Right cardiac atrium (tissue), 5 donors: ENCODE measurements around the gene LINGO4. TPM values are rescaled to one million over a fixed set of nuclear protein-coding genes. Genes with fewer than 3 reads are reported as not detected.

Source experiments
- ATAC-seq, 2 donors: fragments of 200-7000 bp; cut with Tn5 transposase; one replicate each; pipeline versions ENCODE4 v1.8.0 to v1.9.1; 2020; ENCODE audit warnings: moderate library complexity in 2 of 2, mild to moderate bottlenecking in 1 of 2
- DNase-seq, 3 donors: peaks; one replicate each; pipeline ENCODE4 v3.0.0-alpha.2; 2020
- H3K27ac ChIP-seq: one replicate; pipeline ENCODE4 v1.5.1; 2013; ENCODE audit warnings: mild to moderate bottlenecking, low read length, control low read depth, moderate library complexity
- H3K27me3 ChIP-seq: one replicate; pipeline ENCODE4 v1.6.1; 2013; ENCODE audit not compliant: control insufficient read depth, insufficient read depth
- H3K4me1 ChIP-seq: one replicate; pipeline ENCODE4 v1.6.1; 2013; ENCODE audit warnings: low read length; ENCODE audit not compliant: control insufficient read depth, insufficient read depth
- H3K4me3 ChIP-seq: one replicate; pipeline ENCODE4 v1.5.1; 2013; ENCODE audit warnings: low read length, control low read depth
- H3K9me3 ChIP-seq: one replicate; pipeline ENCODE4 v1.6.1; 2013; ENCODE audit warnings: low read length; ENCODE audit not compliant: control insufficient read depth
- WGBS: extraction: QIAGEN DNeasy Blood & Tissue Kit; methylation state at CpG from one replicate; pipeline ENCODE4 v1.1.7; 2013; 5-methylcytosine and 5-hydroxymethylcytosine counted together
- intact Hi-C, 4 donors: fragments of 100-400 bp; cut with DNase I; formaldehyde crosslinking; loops; one replicate each; pipeline versions ENCODE4 v1.11.0 to v1.14.0; 2022 to 2023
- polyA plus RNA-seq: library from polyadenylated mRNA; stranded (reverse); fragments of 200-250 nt; gene quantifications from one replicate; pipeline ENCODE4 v1.2.3, GENCODE V29; 2013
- total RNA-seq, 4 donors: library from RNA; stranded (reverse); fragmentation: NEBNext Ultra II Directional; extraction: Animal tissue kit (Norgen Biotek cat#: 25700); gene quantifications; one replicate each; pipeline ENCODE4 v1.2.1, GENCODE V29; 2021
- donor health status: healthy with polysubstance abuse.
- donor health status: DM: no; HTN: yes; CAD: no.
- donor health status: DM: no; HTN: no; CAD: no.
- donor health status: DM: no; HTN: yes; CAD: no; lungs with severe emphysema.
- donor health status: DM: yes; HTN: yes; CAD: no.

LINGO4 gene
- total and polyA plus RNA-seq, 5 donors: 0.09 to 0.37 (median 0.30) TPM; not detected in 1

DNA sequence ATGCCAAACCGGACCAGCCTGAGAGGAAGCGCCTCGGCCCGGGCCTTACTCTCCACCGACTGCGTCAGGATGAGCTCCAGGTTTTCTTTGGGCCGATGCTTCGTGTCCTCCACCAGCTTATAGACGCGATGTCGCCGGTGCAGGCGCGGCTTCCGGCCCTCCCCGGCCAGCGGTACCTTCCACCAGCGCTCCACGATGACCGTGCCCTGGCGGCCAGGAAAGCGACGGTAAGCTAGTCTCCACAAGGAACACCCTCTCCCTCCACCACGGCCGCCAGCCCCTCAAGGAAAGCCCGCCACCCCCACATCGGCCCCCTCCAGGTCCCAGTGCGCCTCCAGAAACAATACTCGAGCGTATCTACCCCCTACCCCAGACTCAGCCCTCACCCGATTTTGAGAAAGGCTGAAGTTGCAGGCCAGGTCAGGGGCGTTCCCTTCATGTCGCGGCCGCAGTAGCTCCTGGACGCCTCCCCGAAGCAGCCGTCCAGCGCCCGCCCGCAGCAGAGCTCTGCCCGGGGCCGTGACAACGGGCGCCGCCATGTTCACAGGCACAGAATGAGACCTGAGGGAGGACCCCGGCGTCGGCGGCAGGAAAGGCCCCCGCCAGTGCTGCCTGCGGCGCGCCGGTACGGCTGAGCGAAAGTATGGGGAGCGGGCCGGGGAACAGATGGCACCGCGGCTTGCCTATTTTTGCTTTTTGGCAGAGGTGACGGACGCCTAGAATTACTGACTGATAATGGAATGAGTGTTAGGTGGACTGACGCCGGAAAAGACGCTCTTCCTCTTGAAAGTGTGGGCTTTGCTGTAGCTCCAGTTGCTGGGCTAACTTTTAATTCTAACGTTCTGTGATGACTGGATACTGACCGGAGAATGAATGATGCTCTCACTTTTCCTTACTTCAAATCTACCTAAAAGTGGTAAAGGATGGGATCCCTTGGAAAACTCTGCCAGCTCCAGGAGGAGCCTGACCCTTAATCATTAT, 42.0 kb downstream of the LINGO4 start, which contains the start of gene MRPL9:
TSS of gene MRPL9 (minus strand) at position 556 of the 981 bp plus-strand sequence. CDS start at position 539, 17 bp downstream.
- Histone ChIP-seq H3K9me3 (no peaks in the 10 kb centered on the region), H3K27me3 (no peaks in the 10 kb centered on the region), H3K27ac (peak within 1 kb of the TSS; percentile 76), H3K4me1 (peaks cover 1% of the 10 kb centered on the region), H3K4me3 (peak within 1 kb of the TSS; percentile 93)
- intact Hi-C loops: no loop called here
- WGBS: under 1% methylated on average over 68 of the region's 68 CpGs
- ATAC-seq: peak; percentile 99
- peak; percentile 84 to 94 (median 94) for DNase-seq

GRCh38 chr1:151760597-151761385, 44.4 kb downstream of the LINGO4 start:
- intact Hi-C loops: no loop called here
- no peak for ATAC-seq
- H3K27me3 ChIP-seq: no peaks in the 10 kb centered on the region
- no peaks in the 10 kb centered on the region for H3K9me3 ChIP-seq
- H3K4me1 ChIP-seq: no peaks in the 10 kb centered on the region
- no peak overlapping the region for H3K4me3 ChIP-seq
- WGBS: 95% methylated on average over 7 of the region's 7 CpGs
- DNase-seq: no peak
- no peak overlapping the region for H3K27ac ChIP-seq

DNA sequence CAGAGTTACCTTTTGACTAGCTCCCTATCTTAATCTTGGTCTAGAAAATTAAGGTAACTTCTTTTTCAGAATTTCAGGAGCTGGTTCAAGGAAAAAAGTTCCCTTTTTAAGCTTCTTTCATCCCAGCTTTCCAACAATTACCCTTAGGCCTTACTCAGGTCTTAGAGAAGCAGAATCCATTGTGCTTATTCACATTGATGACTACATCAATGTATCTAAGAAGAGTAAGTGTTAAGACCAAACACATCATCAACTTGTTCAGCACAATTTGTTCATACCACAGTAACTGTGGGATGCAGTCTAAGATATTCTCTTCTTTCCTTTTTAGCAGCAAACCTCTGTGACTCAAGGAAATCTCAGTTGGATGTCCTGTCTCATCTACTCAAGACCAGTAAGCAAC, 46.0 kb downstream of the LINGO4 start:
- Histone ChIP-seq H3K27ac (no peak overlapping the region), H3K9me3 (no peaks in the 10 kb centered on the region), H3K4me1 (no peaks in the 10 kb centered on the region), H3K4me3 (no peak overlapping the region), H3K27me3 (no peaks in the 10 kb centered on the region)
- DNase-seq (no peak), ATAC-seq (no peak)
- intact Hi-C loops: no loop called here

DNA sequence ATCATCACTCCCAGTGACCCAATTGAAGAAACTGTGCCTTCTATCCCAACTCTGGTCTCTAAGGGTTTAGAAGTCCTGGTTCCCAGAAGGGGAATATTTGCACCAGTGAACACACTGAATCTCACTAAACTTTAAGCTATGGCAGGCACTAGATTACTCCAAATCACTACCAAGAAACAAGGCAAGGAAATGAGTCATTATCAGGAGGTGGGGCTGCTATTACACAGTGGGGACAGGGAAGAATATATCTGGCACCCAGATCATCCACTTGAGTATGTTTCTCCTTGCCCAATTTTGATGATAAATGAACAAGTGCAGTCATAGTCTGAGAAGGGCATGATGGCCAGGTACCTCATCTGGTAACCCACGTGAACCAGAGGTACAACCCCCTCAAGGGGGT, 48.9 kb downstream of the LINGO4 start:
- H3K27ac ChIP-seq: no peak overlapping the region
- no peaks in the 10 kb centered on the region for H3K9me3 ChIP-seq
- intact Hi-C loops: no loop called here
- DNase-seq (no peak), ATAC-seq (peak in 1 of 2 donors; percentile 66)
- H3K4me3 ChIP-seq: no peak overlapping the region
- no peaks in the 10 kb centered on the region for H3K27me3 ChIP-seq
- WGBS: 73% methylated on average over 1 of the region's 1 CpG
- H3K4me1 ChIP-seq: no peaks in the 10 kb centered on the region

Other genes with a start within 250 kb of the LINGO4 start
- 10 to 100 TPM; 34.1 to 36.5 (median 35.5) TPM for gene SNX27, start 193.4 kb downstream of the LINGO4 start, total RNA-seq
- 13.7 TPM for gene SNX27, start 193.4 kb downstream of the LINGO4 start, polyA plus RNA-seq
- gene CELF3, start 88.6 kb downstream of the LINGO4 start, total RNA-seq: under 1 TPM in 1 of 4 donors, not detected in 3; 0.19 TPM
- 0.18 TPM for gene CELF3, start 88.6 kb downstream of the LINGO4 start, polyA plus RNA-seq
- 10 to 100 TPM in 1 of 4 donors, 1 to 10 TPM in 3; 6.0 to 19.3 (median 7.7) TPM for gene RIIAD1, start 83.9 kb downstream of the LINGO4 start, total RNA-seq
- gene RIIAD1, start 83.9 kb downstream of the LINGO4 start, polyA plus RNA-seq: 11.8 TPM
- 10 to 100 TPM; 36.7 to 51.8 (median 41.0) TPM for gene MRPL9, start 41.9 kb downstream of the LINGO4 start, total RNA-seq
- 40.0 TPM for gene MRPL9, start 41.9 kb downstream of the LINGO4 start, polyA plus RNA-seq
- 1 to 10 TPM; 4.2 to 7.5 (median 6.0) TPM for gene TDRKH, start 14.9 kb downstream of the LINGO4 start, total RNA-seq
- gene TDRKH, start 14.9 kb downstream of the LINGO4 start, polyA plus RNA-seq: 3.4 TPM
- gene RORC, start 26.4 kb upstream of the LINGO4 start, total RNA-seq: 1 to 10 TPM; 1.3 to 8.2 (median 5.0) TPM
- gene RORC, start 26.4 kb upstream of the LINGO4 start, polyA plus RNA-seq: 3.0 TPM
- gene C2CD4D, start 34.4 kb upstream of the LINGO4 start, total RNA-seq: under 1 TPM in 3 of 4 donors, not detected in 1; 0.11 to 0.21 (median 0.17) TPM
- 0.05 TPM for gene C2CD4D, start 34.4 kb upstream of the LINGO4 start, polyA plus RNA-seq
- under 1 TPM in 3 of 4 donors, not detected in 1; 0.24 to 0.53 (median 0.42) TPM for gene THEM5, start 48.3 kb upstream of the LINGO4 start, total RNA-seq
- 0.11 TPM for gene THEM5, start 48.3 kb upstream of the LINGO4 start, polyA plus RNA-seq
- gene THEM4, start 104.1 kb upstream of the LINGO4 start, total RNA-seq: 10 to 100 TPM; 18.8 to 19.5 (median 19.0) TPM
- 27.2 TPM for gene THEM4, start 104.1 kb upstream of the LINGO4 start, polyA plus RNA-seq
- 100 to 1,000 TPM; 108 to 245 (median 200) TPM for gene S100A10, start 188.4 kb upstream of the LINGO4 start, total RNA-seq
- gene S100A10, start 188.4 kb upstream of the LINGO4 start, polyA plus RNA-seq: 223 TPM
- gene S100A11, start 231.6 kb upstream of the LINGO4 start, total RNA-seq: 100 to 1,000 TPM in 3 of 4 donors, 10 to 100 TPM in 1; 56.3 to 144 (median 113) TPM
- 227 TPM for gene S100A11, start 231.6 kb upstream of the LINGO4 start, polyA plus RNA-seq